ENCODE data around the gene CAMK2B.

DNA sequence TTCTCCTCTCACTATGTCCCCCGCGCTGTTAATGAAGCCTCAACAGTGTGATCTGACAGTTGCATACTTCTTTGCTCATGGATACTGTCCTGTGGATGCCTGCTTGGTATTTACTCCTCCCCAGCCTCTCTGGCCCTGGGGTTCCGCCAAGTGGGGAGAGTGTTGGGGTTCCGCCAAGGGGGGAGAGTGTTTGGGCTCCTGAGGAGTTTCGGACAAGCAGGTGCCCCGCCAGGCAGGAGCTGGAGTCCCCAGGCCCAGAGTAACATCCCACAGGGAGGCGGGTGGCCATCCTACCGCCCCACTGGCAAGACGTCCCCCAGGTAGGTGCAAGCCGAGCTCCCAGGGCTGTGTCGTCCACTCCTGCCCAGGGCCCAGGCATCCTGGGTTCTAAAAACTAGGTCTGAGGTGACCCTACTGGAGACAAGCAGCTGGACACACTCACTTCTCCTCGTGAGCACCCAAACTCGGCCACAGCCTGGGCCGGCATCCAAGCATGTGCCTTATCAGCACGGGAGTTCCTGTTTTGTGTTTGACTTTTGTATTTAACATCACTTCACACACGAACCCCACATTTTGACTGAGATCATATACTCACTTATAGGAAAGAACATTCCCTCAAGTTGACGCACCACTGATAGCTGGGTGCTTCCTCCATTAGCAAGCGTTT, 34.2 kb downstream of the CAMK2B start:
- no peak for TF ChIP-seq EZH2phosphoT487 (IDR thresholded peaks at IDR 0.05; ENCODE audit: low read length)
- TF ChIP-seq, protein P1, sequence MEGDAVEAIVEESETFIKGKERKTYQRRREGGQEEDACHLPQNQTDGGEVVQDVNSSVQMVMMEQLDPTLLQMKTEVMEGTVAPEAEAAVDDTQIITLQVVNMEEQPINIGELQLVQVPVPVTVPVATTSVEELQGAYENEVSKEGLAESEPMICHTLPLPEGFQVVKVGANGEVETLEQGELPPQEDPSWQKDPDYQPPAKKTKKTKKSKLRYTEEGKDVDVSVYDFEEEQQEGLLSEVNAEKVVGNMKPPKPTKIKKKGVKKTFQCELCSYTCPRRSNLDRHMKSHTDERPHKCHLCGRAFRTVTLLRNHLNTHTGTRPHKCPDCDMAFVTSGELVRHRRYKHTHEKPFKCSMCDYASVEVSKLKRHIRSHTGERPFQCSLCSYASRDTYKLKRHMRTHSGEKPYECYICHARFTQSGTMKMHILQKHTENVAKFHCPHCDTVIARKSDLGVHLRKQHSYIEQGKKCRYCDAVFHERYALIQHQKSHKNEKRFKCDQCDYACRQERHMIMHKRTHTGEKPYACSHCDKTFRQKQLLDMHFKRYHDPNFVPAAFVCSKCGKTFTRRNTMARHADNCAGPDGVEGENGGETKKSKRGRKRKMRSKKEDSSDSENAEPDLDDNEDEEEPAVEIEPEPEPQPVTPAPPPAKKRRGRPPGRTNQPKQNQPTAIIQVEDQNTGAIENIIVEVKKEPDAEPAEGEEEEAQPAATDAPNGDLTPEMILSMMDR (IDR thresholded peaks at IDR 0.05; ENCODE audit: low read length), result no peak

All from MM.1S (cell line).